ENCODE results near the gene ABCC1.
"Not testable (repeated sequence)": the region's sequence is repeated elsewhere in the genome, so short reads cannot be mapped to it uniquely, and the experiment has no call there.

Gene ABCC1

DNA sequence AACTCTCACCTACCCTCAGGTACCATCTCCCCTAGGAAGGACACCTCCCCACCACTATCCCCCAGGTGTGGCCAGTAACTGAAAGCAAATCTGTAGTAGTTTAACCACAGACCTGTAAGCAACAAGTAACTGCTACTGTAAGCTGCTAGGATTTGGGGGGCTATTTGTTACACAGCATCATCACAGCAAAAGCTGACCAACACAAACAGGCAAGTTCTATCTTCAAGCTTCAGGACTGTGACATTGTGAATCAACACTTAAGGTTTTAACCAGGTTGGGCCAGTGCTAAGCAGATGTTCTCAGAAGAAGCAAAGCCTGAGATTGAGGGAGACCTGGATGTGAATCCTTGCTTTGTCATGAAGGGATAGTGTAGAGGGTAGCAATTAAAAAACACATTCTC, 226.9 kb downstream of the ABCC1 start:
- Histone ChIP-seq H3K4me3 (ENCODE audit: low read depth, low read length, poor library complexity, severe bottlenecking) (no peak overlapping the region), H3F3A (ENCODE audit: insufficient read depth, low read length) (no peaks in the 10 kb centered on the region), H3K27ac (ENCODE audit: low read depth, low read length, poor library complexity, severe bottlenecking) (no peak overlapping the region), H3K79me2 (ENCODE audit: insufficient read depth, low read length) (no peaks in the 10 kb centered on the region), H3K27me3 (ENCODE audit: insufficient read depth, low read length) (no peaks in the 10 kb centered on the region; the same call in 1 of the 2 replicates), H4K20me1 (ENCODE audit: insufficient read depth, low read length) (no peaks in the 10 kb centered on the region), H2AFZ (ENCODE audit: low read length) (no peak overlapping the region), H3K9ac (ENCODE audit: low read length) (no peak overlapping the region), H3K4me1 (ENCODE audit: insufficient read depth, low read length, severe bottlenecking) (no peaks in the 10 kb centered on the region), H3K9me2 (ENCODE audit: low read depth, low read length) (no peaks in the 10 kb centered on the region), H3K36me3 (ENCODE audit: insufficient read depth, low read length) (no peaks in the 10 kb centered on the region), H3K4me2 (ENCODE audit: low read length) (no peak overlapping the region), H3K9me3 (ENCODE audit: low read length) (no peaks in the 10 kb centered on the region)
- TF ChIP-seq, protein P1, sequence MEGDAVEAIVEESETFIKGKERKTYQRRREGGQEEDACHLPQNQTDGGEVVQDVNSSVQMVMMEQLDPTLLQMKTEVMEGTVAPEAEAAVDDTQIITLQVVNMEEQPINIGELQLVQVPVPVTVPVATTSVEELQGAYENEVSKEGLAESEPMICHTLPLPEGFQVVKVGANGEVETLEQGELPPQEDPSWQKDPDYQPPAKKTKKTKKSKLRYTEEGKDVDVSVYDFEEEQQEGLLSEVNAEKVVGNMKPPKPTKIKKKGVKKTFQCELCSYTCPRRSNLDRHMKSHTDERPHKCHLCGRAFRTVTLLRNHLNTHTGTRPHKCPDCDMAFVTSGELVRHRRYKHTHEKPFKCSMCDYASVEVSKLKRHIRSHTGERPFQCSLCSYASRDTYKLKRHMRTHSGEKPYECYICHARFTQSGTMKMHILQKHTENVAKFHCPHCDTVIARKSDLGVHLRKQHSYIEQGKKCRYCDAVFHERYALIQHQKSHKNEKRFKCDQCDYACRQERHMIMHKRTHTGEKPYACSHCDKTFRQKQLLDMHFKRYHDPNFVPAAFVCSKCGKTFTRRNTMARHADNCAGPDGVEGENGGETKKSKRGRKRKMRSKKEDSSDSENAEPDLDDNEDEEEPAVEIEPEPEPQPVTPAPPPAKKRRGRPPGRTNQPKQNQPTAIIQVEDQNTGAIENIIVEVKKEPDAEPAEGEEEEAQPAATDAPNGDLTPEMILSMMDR (IDR thresholded peaks at IDR 0.05; ENCODE audit: low read length): no peak
- no peak for TF ChIP-seq EZH2 (IDR thresholded peaks at IDR 0.05; ENCODE audit: borderline replicate concordance, low read length)

DNA sequence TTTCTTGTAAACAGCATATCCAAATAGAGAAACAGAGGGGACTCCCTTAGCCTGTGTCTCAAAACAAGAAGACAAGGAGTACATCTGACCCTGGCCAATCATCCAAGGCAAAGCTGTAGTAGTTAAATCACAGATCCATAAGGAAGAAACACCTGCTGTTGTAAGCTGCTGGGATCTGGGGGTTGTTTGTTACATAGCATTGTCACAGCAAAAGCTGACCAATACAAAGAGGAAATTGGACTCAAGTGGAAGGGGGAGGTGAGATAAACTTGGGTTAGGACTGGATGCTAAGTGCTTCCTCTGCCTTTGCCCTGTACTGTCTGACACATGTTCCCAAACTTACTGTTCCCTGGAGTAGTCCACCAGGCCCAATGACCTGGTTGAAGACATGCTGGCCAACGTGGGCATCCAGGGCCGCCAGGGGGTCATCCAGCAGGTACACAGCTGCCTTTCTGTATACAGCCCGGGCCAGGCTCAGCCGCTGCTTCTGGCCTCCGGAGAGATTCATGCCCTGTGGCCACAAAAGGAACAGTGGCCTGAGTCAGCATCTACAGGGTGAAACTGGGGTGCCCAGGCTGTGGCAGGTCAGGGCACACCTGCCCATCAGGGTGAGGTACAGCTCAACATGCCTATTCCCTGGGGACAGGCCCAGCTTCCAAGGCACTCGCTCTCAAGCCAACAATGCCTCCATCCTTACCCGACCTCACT, 229.2 kb downstream of the ABCC1 start:
- no peaks in the 10 kb centered on the region for H3K4me1 ChIP-seq (ENCODE audit: insufficient read depth, low read length, severe bottlenecking)
- no peak overlapping the region for H2AFZ ChIP-seq (ENCODE audit: low read length)
- TF ChIP-seq EZH2 (IDR thresholded peaks at IDR 0.05; ENCODE audit: borderline replicate concordance, low read length): no peak
- H3K4me3 ChIP-seq (ENCODE audit: low read depth, low read length, poor library complexity, severe bottlenecking): no peak overlapping the region
- H3K9me2 ChIP-seq (ENCODE audit: low read depth, low read length): no peaks in the 10 kb centered on the region
- H3K4me2 ChIP-seq (ENCODE audit: low read length): no peak overlapping the region
- no peaks in the 10 kb centered on the region for H3K9me3 ChIP-seq (ENCODE audit: low read length)
- no peaks in the 10 kb centered on the region for H3K36me3 ChIP-seq (ENCODE audit: insufficient read depth, low read length)
- no peak overlapping the region for H3K9ac ChIP-seq (ENCODE audit: low read length)
- H3F3A ChIP-seq (ENCODE audit: insufficient read depth, low read length): no peaks in the 10 kb centered on the region
- no peaks in the 10 kb centered on the region; the same call in 1 of the 2 replicates for H3K27me3 ChIP-seq (ENCODE audit: insufficient read depth, low read length)
- H4K20me1 ChIP-seq (ENCODE audit: insufficient read depth, low read length): no peaks in the 10 kb centered on the region
- no peak overlapping the region for H3K27ac ChIP-seq (ENCODE audit: low read depth, low read length, poor library complexity, severe bottlenecking)
- no peaks in the 10 kb centered on the region for H3K79me2 ChIP-seq (ENCODE audit: insufficient read depth, low read length)

DNA sequence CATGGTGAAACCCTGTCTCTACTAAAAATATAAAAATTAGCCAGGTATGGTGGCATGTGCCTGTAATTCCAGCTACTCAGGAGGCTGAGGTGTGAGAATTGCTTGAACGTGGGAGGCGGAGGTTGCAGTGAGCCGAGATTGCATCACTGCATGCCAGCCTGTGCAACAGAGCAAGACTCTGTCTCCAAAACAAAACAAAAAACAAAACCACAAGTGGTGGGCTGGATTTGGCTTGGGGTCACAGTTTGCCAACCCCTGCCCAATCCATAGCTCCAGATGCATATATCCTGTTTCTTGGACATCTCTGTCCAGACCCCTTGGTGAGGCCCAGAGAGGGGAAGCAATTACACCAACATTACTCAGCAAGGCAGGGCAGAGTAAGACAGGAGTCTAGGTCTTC, 232.3 kb downstream of the ABCC1 start:
- H3F3A ChIP-seq (ENCODE audit: insufficient read depth, low read length); H3K4me2 ChIP-seq (ENCODE audit: low read length); H3K9ac ChIP-seq (ENCODE audit: low read length); H3K9me3 ChIP-seq (ENCODE audit: low read length); H4K20me1 ChIP-seq (ENCODE audit: insufficient read depth, low read length); H3K27me3 ChIP-seq (ENCODE audit: insufficient read depth, low read length); H3K27ac ChIP-seq (ENCODE audit: low read depth, low read length, poor library complexity, severe bottlenecking); H3K4me1 ChIP-seq (ENCODE audit: insufficient read depth, low read length, severe bottlenecking); H3K79me2 ChIP-seq (ENCODE audit: insufficient read depth, low read length); H3K9me2 ChIP-seq (ENCODE audit: low read depth, low read length); H2AFZ ChIP-seq (ENCODE audit: low read length); H3K4me3 ChIP-seq (ENCODE audit: low read depth, low read length, poor library complexity, severe bottlenecking); H3K36me3 ChIP-seq (ENCODE audit: insufficient read depth, low read length): not testable (repeated sequence)

DNA sequence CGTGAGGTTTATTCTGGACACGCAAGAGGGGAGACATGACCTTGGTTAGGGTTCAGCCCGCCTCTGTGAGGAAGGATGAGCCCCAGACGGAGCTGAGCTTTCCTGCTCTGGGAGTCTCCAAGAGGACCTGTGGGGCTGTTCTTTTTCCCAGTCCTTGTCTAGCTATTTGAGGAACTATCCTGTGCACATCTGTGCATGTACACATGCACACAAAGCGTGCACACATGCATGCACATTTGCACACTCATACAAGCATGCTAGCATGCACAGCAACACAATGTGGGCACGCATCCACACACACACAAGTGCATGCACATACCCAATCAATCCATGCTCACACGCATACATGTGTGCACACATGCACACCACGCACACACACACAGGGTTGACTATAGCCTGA, 233.5 kb downstream of the ABCC1 start:
- Histone ChIP-seq H3K27ac (ENCODE audit: low read depth, low read length, poor library complexity, severe bottlenecking) (no peak overlapping the region), H2AFZ (ENCODE audit: low read length) (no peak overlapping the region), H3K4me1 (ENCODE audit: insufficient read depth, low read length, severe bottlenecking) (no peaks in the 10 kb centered on the region), H3K4me2 (ENCODE audit: low read length) (no peak overlapping the region), H3K27me3 (ENCODE audit: insufficient read depth, low read length) (no peaks in the 10 kb centered on the region; the same call in 1 of the 2 replicates), H3K4me3 (ENCODE audit: low read depth, low read length, poor library complexity, severe bottlenecking) (no peak overlapping the region), H3K9me3 (ENCODE audit: low read length) (no peaks in the 10 kb centered on the region), H3F3A (ENCODE audit: insufficient read depth, low read length) (no peaks in the 10 kb centered on the region), H4K20me1 (ENCODE audit: insufficient read depth, low read length) (no peaks in the 10 kb centered on the region), H3K9ac (ENCODE audit: low read length) (no peak overlapping the region), H3K36me3 (ENCODE audit: insufficient read depth, low read length) (no peaks in the 10 kb centered on the region), H3K79me2 (ENCODE audit: insufficient read depth, low read length) (no peaks in the 10 kb centered on the region), H3K9me2 (ENCODE audit: low read depth, low read length) (no peaks in the 10 kb centered on the region)
- TF ChIP-seq, protein P1 (IDR thresholded peaks at IDR 0.05; ENCODE audit: low read length): no peak
- no peak for TF ChIP-seq EZH2 (IDR thresholded peaks at IDR 0.05; ENCODE audit: borderline replicate concordance, low read length)
